ENCODE results near the gene SCRT2.

- TF ChIP-seq CTCF (IDR thresholded peaks at IDR 0.05): no peak
- TF ChIP-seq ZFX (IDR thresholded peaks at IDR 0.05; ENCODE audit: borderline replicate concordance): no peak
These were observed 43.5 kb upstream of the SCRT2 start for GRCh38 chr20:719068-719467.

Data from 22Rv1 (cell line).